Muscle layer of duodenum (tissue), 2 donors: ENCODE results near the gene APBA3.

Source experiments
- H3K27ac ChIP-seq: one replicate; pipeline ENCODE4 v1.7.0; 2013; ENCODE audit warnings: mild to moderate bottlenecking, low read length
- H3K27me3 ChIP-seq: one replicate; pipeline ENCODE4 v1.7.0; 2013; ENCODE audit warnings: low read depth, mild to moderate bottlenecking, control low read depth, low read length
- H3K36me3 ChIP-seq, 2 donors: one replicate each; pipeline ENCODE4 v1.7.0; 2013; ENCODE audit warnings: low read length in 2 of 2, control low read depth in 1 of 2, mild to moderate bottlenecking in 1 of 2; ENCODE audit not compliant: insufficient read depth in 2 of 2, control insufficient read depth in 1 of 2
- H3K4me1 ChIP-seq, 2 donors: one replicate each; pipeline ENCODE4 v1.7.0; 2013; ENCODE audit warnings: low read length in 2 of 2, mild to moderate bottlenecking in 2 of 2, control low read depth in 1 of 2, moderate library complexity in 1 of 2; ENCODE audit not compliant: insufficient read depth in 2 of 2, control insufficient read depth in 1 of 2
- H3K4me3 ChIP-seq, 2 donors: one replicate each; pipeline ENCODE4 v1.7.0; 2013; ENCODE audit warnings: low read length in 2 of 2, low read depth in 1 of 2, mild to moderate bottlenecking in 1 of 2
- H3K9me3 ChIP-seq, 2 donors: one replicate each; pipeline ENCODE4 v1.7.0; 2013; ENCODE audit warnings: low read length in 2 of 2, control low read depth in 1 of 2, mild to moderate bottlenecking in 1 of 2; ENCODE audit not compliant: control insufficient read depth in 1 of 2
- donor health status: healthy.

The APBA3 gene

DNA sequence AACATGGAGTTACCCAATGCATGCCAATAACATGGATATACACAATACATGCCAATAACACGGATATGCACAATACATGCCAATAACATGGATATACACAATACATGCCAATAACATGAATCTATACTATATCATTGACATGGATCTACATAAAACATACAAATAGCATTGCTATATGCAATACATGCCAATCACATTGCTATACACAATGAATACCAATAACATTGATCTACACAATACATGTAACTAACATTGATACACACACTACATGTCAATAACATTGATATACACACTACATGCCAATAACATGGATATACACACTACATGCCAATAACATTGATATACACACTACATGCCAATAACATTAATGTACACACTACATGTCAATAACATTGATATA lies 60.3 kb downstream of the APBA3 start:
- Histone ChIP-seq H3K4me1 (peaks cover 0 to 6% of the 10 kb centered on the region in 2 donors), H3K27ac (no peak overlapping the region), H3K4me3 (no peak overlapping the region), H3K36me3 (no peaks in the 10 kb centered on the region), H3K9me3 (no peaks in the 10 kb centered on the region), H3K27me3 (no peaks in the 10 kb centered on the region)
